Stimulated activated CD4-positive, alpha-beta T cell treated with anti-CD3 and anti-CD28 coated beads, Interleukin-15, amount 100 ng/mL, for 24 hours (primary cell): Measurements from ENCODE around the gene EPB41L2.
"Not testable (repeated sequence)": the region's sequence is repeated elsewhere in the genome, so short reads cannot be mapped to it uniquely, and the experiment has no call there.

Experiments used
- DNase-seq: peaks from one replicate; pipeline ENCODE4 v3.0.0-alpha.2; 2020

Gene EPB41L2

DNA sequence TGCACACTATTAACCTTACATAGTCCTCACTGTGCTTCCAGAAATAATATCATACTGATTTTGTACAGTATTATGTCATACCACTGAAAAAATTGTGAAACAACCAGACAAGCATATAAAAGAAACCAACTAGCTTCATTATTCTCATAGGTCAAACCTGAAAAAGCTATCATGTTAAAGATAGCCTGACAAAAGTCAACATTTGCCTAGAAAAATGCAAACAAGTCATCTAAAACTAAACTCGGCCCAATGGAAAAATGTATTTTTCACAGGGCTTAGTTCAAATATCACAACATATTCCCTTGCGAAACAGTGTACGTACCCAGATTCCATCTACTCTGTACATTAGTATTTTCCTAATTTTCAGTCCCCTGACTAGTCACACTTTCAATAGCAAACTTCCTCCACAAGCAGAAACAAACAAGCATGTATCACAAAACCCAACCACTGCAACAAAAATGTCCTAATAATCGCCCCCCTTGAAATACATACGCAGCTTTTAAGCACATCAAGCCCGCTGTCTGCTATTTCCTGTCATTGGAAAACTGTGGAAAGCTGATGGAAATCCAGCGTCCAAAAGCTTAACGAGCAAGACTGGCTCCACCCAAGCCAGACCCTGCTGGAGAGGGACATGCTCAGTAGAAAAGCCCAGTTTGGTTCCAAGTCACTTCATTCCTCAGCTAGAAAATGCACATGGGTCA is 93.1 kb downstream of the EPB41L2 start:
- DNase-seq = no peak

DNA sequence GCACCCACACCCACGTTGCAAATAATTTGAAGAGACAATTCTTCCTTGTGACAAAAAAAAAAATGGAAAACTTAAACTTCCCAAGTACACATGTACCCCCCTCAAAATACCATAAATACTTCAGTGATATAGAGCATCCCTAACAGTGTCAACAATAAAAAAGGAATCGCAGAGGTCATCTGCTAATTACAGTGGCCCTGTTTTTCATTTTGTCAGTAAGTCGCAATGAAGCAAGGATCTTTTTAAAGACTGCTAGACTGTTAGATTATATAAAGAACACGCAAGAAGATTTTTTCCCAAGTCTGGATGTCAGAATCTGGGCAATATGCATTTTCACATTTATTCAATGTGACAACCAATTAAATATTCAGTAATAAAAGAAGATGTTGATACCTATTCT is 93.9 kb downstream of the EPB41L2 start:
- no peak for DNase-seq

DNA sequence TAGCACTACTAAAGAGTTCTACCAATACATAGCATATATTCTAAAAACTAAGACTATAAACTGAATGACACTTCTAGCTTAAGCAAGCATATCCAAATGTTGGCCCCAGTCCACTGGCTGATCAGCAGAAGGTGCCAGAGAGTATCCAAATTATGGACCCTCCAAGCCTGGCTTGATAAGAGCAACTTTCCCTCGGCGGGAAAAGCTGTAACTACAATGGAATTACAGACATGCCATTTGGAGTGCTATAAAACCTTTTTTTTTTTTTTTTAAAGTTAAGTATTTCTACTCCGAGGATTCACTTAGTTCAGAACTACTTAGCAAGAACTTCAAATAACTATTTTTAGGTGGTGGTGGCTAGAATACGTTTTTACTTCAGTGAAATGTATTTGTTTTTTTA is 94.6 kb downstream of the EPB41L2 start:
- no peak for DNase-seq

DNA sequence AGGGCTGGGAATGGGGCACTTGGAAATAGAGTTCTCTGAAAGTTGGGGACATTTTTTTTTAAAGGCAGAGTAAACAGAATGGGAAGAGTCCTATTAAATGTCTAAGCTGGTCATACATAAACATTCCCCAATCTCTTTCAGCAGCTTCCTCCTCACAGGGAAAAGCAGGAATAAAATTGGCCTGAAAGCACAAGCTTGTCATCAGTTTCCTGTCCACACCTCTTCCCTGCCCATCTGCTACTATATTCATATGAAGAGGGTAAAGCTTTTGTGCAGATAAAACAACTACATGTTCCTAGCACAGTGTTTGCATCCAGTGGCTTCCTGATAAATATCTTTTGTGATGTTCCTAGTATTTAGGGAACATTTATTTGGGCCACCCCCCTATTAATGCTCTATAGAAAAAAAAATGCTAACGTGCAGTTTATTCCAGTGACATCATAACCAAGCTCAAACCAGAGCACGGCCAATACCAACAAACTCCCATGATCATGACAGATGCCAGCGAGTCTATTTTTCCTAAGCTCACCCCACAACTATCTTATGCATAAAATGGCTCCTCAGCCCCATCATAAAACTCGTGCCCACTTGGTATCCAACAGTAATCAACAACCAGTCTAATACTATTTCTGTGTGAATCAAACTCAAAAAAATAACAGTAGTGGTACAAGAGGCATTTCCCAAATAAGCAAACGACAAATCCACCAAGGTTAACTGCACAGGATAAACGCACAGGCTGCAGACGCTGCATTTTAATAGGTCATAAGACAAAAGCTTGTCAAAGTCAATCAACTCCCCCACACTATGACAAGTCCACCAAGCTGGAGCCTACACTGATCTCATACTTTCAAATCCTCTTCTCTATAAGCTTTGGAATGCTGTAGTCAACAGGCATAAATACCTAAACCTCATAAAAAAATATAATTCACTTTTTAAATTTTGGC is 95.3 kb downstream of the EPB41L2 start:
- no peak for DNase-seq

DNA sequence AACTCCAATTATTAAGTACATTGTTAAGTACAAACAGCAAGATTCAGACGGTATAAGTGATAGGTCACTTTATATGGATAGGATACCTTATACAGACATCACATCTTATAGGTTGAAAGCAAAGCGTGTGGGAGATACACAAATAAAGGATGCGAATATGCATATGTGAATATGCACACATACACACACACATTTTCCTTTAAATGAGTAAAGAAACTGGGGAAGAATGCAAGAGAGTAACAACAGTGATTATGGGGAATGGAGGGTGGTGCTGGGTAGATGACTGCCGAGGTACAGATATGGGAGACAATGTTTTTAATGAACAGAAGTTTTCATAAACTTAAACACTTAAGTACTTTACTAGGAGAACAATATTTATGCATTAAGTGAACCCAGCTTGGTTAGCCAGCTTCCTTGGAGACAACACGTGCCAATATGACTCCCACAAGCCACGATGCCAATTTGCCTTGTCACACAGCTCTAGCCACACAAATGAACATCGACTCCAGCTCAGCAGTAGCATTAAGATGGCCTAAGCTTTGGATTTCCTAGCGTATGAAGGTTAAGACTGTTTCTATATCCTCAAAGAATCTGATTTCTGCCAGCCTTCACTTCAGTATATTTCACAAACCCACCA is 96.6 kb downstream of the EPB41L2 start:
- no peak for DNase-seq

DNA sequence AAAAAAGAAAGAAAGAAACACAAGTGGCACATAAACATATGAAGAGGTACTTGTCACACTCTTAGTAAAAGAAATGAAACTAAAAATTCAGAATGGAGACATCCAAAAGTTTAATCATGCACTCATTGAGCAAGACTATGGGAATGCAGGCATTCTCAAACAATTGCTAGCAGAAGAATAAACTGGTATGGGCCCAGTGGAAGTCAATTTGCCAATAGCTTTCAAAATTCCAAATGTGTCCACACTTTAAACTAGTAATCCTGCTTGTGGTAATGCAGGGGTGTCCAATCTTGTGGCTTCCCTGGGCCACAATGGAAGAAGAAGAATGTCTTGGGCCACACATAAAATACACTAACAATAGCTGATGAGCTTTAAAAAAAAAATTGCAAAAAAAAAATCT is 97.4 kb downstream of the EPB41L2 start:
- DNase-seq = no peak

DNA sequence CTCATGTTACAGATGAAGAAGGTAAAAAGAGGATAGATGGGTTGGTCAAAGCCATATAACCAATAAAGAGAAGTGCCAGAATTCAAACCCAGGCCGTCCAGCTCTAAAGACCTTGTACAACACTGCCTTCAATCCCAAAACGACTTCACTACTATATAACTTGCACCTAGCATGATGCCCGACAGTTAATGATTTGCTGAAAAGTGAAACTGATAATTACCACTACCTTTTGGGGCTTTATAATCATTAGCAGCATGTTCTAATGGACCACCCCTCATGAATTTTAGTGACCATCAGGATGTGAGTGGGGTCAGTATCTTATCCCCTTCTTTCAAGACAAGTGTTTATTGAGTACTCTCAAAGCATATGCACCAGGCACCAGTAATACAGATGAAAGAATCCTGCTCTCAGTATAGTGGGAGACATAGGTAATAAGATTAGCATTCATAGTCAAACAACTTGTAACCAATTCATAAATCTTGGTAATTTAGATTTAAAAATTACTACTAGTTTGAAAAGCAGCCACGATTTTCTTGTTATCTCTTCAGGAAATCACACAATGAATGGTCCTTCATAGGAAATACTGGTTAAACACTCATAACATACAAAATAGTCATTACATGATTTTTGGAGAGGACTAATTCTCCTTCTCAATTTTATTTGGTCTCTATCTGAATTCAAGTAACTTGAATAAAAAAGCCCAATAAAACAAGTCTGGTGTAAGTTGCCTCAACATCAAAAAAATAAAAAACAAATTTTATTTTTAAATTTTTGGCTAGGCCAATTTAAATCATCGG is 98.0 kb downstream of the EPB41L2 start:
- DNase-seq = no peak

DNA sequence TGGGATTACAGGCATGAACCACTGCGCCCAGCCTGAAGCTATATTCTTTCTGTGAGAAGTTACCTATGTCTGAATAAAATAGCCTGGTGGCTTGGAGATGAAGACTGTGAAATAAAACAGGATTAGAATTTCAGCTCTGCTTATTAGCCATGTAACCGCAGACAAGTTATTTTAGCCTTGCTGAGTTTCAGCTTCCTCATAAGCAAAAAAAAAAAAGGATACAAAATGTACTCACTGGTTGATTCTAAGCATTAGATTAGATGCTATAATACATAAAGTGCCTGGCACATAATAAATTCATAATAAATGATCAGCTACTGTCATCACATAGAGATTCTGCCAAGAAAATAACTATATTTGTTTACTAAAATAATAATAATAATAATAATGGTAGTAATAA is 98.8 kb downstream of the EPB41L2 start:
- no peak for DNase-seq

DNA sequence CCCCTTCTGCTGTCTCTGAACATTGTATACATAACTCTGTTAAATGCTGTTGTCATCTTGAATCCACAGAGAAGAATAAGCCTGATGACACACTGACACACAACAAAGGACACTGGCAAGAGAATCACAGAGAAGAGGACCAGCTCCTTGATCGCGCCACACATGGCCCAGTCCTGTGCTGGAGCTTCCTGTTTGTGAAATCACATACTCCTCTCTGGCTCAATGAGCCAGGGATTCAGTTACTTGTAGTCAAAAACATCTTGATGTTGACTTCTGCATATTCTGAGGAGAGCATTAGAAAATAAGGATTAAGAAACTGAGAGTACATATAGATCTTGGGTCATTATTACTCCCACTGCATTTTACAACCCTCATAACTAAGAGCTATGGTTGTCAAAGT is 100.1 kb downstream of the EPB41L2 start:
- no peak for DNase-seq

DNA sequence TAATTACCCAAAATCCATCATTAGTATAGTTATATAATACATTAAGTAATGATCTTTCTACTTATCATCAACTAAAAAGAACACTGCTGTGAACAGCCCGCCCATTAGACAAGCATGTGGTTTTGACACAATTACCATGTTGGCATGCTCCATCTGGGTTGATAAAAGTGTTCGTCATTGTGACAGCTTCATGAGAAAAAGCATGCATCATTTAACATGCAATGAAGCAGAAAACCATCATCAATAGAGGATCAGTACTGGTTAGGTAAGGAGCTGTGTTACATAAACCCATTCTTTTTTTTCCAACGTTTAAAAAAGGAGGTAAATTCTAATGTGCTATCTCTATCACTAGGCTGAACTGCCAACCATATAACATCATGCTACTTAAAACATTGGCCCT is 101.9 kb downstream of the EPB41L2 start:
- no peak for DNase-seq

DNA sequence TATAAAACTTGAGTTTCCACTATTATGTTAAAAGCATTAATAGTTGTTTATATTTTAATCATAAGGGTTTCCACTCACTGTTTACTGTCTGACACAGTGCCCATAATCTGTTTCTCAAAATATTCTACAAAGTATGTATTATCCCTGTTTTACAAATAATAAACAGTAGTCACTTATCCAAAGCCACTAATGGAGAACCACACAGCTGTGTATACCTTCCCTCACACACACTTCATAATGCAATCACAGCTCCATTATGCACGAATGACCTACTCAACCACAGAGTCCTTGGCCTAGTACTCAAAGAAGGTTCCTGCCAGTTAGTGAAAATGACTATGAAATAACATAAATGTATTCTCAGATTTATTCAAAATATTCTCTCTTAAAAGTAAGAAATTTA is 103.1 kb downstream of the EPB41L2 start:
- no peak for DNase-seq

DNA sequence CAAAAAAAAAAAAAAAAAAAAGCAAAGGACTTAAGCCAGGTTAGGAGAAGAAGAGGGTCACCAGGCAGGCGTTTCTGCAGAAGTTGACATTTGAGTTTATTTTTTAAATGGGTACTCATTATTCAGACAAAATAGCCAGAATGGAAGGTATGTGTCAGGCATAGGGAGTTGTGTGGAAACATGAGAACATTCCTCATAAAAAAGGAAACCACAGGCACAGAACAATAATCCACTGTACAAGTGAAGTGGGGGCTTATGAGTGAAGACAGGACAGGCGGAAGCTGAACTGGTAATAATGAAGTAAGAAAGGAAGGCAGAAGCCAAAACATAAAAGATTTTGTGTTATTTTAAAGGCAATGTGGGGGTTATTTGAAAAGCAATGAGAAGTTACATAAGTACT is 104.6 kb downstream of the EPB41L2 start:
- DNase-seq = no peak

DNA sequence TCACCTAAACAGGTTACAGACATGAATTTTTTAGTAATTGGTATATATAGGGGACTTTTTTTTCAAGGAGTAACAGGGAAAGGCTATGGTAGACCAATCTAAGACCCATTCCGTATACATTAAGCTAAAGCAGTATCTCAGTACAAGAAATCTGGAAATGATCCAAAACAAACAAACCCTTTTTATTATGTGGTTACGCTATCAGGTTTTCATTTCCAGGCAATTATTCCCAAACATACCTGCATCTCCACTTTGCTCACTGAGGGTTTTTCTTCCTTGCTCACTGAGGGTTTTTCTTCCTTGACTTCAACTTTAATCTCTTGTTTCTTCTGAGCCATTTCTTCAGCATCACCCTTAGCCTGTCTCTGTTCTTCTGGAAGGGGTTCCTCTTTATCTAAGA is 107.3 kb downstream of the EPB41L2 start:
- no peak for DNase-seq

DNA sequence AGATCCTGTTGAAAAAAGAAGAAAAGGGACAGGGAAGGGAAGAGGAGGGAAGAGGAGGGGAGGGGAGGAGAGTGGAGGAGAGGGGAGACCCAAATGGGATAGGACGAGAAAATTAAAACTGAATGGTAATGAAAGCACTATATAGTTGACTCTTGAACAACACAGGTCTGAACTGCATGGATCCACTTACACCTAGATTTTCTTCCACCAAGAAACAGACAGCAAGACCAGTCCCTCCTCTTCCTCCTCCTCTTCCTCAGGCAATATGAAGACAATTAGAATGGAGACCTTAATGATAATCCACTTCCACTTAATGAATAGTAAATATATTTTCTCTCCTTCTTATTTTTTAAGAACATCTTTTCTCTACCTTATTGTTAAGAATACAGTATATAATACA is 113.5 kb downstream of the EPB41L2 start:
- no peak for DNase-seq

DNA sequence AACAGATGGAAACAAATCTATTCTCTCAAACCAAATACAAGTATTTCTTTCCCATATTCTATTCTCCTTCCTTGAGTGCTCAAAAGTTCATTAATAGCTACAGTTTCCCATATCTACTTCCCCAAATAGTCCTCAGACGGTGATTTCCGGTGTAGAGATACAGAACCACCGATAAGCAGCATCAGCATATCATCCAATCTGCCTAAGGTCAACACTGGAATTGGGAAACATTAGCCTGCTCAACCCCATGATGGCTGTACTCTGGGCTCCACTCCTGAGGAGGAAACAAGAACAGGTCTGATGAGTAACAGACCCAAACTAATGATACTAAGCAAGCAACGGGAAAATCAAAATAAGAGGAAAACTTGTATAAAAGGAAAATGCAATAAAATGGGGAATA is 115.6 kb downstream of the EPB41L2 start:
- no peak for DNase-seq

DNA sequence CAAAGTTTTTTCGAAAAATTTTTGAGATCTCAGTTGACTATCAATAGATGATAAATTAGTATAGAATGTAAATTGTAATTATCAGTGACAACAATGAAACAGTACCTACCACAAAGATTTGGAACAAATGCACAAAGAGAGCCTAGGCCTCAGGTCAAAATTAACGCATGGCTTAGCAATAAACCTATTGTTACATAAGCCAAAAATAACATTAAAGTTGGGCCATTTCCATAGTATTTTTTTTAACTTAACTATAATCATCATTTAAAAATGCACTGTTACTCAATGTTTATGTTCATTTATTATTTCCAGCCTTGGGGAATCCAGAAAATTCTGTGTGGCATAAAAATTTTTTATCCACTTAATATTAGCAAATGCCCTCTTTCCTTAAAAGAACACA is 117.0 kb downstream of the EPB41L2 start:
- no peak for DNase-seq

DNA sequence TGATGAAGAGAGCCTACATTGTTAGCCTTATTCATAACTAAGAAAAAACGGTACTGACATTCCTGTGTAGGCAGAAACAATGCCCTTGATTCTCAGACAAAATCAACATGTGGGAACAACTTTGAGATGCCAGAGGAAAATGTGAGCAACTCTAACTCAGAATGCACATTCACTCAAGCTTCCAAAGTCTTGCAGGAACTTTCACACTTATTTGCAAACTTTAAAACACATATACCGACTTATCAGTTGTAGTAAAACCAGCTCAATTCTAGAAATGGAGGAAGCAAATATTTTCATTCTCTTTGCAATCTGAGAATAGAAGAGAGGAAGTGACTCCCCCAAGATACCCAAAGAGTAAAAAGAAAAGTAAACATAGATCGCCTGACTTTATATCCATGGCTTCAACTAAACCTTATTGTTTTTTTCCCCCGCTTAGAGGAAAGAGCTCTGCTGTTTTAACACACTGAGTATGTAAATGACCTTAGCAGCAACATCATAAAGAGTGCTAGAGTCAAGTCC is 117.6 kb downstream of the EPB41L2 start:
- DNase-seq = no peak

DNA sequence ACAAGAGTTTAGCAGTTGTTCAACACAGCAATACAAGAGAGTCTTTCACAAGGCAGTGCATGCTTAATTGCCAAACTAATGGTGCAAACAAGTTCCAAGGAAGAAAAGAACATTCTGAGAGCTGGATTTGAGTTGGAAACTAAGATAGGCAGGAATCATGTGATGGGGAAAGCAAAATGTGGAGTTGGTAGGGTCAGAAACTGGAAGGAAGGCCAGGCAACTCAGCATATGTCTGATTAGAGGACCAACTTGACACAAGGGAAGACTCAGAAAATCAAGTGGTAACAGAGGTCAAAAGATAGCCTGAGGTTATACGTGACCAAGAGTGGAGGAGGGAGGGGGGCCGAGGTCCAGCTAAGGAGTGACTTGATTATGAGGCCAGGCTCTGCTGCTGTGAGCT is 118.6 kb downstream of the EPB41L2 start:
- DNase-seq = no peak

DNA sequence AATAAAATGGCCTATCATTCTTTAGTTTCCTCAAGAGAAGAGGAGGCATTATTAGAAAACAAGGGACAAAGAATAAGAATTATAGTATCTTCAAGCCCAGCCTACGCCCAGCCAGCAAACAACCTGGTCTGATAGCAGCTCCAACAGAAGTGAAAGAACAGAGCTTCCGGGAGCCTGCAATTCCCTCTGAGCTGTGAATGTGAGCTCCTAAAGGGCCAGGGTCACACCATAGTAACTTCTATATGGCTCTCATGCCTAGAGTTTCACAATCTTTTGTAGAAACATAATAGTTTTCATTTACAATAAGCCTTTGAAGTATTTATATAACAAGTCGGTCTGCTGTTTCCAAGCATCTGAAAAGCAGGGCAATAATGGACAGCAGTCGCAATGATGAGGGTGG is 119.3 kb downstream of the EPB41L2 start:
- no peak for DNase-seq

DNA sequence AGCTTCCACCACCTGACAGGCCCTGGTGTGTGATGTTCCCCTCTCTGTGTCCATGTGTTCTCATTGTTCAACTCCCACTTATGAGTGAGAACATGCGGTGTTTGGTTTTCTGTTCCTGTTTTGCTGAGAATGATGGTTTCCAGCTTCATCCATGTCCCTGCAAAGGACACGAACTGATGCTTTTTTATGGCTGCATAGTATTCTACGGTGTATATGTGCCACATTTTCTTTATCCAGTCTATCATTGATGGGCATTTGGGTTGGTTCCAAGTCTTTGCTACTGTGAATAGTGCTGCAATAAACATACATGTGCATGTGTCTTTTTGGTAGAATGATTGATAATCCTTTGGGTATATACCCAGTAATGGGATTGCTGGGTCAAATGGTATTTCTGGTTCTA is 120.3 kb downstream of the EPB41L2 start:
- not testable (repeated sequence) for DNase-seq

DNA sequence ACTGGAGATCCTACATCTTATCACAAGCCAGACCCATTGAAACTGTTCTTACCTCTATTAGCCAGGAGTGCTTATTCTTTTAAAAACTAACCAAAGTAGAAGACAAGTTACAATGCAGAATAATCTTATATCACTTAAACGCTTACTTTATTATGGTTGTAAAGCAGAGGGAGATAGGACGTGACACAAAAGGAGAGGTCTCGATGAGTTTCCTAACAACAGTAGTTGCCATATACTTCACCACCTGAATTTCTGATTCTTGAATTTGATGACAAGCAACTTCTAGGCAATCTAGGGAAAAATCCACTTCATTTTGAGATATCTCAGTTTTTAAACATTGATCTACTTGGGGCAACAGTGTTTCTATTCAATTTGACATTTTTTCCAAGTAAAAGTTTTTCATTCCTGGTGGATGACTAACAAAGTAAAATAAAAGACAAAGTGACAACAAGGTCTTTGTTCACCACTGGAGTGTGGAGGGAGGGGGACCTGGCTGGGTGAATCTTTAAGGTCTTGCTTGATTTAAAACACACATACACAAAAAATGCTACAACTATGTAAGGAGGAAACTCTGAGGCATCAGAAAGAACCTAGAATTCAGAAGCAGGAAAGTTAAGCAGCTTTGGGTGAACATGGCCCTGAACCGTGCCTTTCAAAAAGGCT is 125.0 kb downstream of the EPB41L2 start:
- DNase-seq = no peak

DNA sequence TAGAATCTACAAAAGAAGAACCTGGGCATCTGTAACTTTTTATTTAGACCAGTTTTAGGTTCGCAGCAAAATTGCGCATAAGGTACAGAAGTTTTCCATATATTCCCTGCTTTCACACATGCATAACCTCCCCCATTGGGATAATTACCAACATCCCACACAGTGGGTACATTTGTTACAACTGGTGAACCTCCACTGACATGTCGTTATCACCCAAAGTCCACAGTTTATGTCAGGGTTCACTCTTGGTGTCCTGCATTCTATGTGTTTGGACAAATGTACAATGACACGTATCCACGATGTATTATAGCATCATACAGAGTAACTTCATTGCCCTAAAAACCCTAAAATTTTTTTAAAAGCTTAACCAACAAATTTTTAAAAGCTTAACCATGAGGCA is 126.1 kb downstream of the EPB41L2 start:
- no peak for DNase-seq
